Activated CD8-positive, alpha-beta memory T cell treated with anti-CD3 and anti-CD28 coated beads for 1 hour (primary cell): ENCODE measurements around the gene SNORC.

Source experiments
- DNase-seq, 2 donors: peaks; one replicate each; pipeline ENCODE4 v3.0.0-alpha.2; 2020; ENCODE audit warnings: low read depth in 1 of 2; ENCODE audit errors: extremely low read depth in 1 of 2

The SNORC gene

GRCh38 chr2:232882505-232883115, 12.5 kb downstream of the SNORC start:
- DNase-seq, result no peak

DNA sequence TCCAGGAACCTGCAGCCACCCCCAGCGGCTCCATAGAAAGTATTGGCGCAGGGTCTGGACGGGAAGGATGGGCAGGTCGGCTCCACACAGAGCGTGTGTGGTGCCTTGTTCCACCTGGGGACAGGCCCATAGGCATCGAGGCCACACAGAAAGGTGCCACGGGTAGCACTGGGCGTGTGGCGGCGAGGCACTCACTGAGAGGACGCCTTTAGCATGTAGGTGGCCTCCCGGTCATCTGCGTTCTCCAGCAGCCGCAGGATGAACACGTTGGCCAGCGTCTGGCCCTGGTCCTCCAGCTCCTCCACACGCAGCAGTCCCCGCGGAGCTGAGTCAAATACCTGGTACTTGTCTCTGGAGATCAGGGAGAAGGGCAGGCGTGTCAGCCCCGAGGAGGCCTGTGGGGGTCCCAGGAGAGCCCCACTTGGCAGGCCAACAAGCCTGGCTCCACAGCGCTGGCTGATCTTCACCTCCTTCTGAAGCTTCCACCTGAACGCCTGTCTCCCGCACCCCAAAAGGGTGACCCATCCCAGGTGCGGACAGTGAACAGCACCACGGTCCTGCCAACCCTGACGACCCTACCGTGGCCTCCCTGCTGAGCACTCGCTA, 13.2 kb downstream of the SNORC start:
- DNase-seq, result no peak

DNA sequence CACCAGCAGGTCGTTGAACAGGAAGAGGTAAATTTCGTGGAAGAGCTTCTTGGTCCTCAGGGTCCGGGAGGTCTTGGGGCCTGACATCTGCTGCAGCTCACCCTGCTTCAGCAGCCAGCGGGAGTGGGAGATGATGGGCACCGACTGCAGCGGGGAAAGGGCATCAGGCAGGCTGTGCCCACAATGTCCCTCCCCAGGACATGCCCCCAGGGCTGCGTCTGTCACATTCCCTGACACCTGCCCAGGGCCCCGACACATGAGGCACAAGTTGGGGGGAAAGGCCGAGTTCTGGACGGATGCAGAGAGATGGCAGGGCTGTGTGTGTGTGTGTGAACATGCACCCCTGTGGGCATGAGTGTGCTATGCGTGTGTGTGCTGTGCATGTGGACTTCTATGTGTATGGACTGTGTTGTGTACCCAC, 13.9 kb downstream of the SNORC start:
- no peak for DNase-seq

- DNase-seq, result no peak
Measured at GRCh38 chr2:232884549-232885263, 14.6 kb downstream of the SNORC start.

GRCh38 chr2:232885264-232885961, 15.3 kb downstream of the SNORC start:
- no peak for DNase-seq

DNA sequence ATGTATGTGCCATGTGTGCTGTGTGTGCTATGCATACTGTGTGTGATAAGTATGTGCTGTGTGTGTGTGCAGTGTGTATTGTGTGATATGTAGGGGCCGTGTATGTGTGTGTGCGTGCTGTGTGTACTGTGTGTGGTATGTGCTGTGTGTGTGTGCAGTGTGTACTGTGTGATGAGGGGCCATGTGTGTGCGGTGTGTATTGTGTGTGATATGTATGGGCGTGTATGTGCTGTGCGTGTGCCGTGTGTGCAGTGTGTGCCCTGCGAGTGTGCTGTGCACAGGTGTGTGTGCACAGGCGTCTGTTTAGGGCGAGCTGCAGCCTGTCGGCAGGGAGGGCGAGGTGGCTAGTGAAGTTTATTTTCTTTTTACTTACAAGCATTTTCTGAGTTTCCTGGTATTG, 16.1 kb downstream of the SNORC start:
- DNase-seq, result no peak

DNA sequence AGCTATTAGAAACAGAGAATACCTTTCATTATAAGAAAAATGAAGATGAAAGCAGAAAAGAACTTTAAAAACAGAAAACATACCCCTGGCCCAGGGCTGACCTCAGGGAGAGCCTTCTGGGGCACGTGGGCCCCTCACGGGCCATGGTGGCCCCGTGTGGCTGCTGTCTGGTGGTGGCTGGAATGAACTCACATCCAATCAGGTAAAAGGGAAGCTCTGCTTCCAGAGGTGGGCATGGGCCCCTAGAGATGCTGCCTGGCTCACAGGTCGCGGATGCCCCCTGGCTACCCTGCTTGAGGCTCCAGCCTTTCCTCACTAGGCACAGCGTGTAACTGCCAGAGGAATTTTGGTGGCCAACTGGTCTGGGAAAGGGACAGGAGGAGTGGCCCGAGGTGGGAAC, 16.6 kb downstream of the SNORC start:
- DNase-seq, result no peak

GRCh38 chr2:232887171-232887850, 17.2 kb downstream of the SNORC start:
- no peak for DNase-seq

GRCh38 chr2:232888099-232888836, 18.2 kb downstream of the SNORC start:
- no peak for DNase-seq

DNA sequence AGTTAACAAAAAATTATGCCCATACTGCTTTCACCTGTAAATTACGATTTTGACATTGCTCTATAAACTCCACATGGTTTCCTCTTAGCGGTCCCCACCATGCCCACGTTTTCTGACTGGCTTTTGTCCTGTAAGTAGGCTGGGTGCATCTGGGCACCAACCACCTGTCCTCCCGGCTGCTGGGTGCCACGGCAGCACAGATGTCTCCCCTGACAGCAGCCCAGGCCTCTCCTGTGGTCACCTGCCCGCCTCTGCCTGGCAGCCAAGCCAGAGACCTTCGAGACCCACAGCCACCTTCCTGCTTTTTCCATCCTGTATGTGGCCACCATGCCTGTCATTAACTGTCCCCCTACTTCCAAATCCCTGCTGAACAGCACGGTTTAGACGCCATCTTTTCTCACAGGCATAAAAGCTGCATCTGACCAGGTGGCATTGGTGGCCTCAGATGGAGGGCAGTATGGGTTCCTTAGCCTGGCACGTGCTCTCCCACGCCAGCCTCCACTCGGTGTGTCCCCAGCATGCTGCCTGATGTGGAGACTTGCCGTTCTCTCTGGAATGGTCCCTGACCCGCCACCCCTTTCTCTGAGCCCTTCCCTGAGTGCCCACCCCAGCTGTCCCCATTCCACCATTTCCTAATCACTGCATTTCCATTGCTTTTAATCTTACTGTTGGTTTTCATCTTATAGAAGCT, 18.9 kb downstream of the SNORC start:
- no peak for DNase-seq

DNA sequence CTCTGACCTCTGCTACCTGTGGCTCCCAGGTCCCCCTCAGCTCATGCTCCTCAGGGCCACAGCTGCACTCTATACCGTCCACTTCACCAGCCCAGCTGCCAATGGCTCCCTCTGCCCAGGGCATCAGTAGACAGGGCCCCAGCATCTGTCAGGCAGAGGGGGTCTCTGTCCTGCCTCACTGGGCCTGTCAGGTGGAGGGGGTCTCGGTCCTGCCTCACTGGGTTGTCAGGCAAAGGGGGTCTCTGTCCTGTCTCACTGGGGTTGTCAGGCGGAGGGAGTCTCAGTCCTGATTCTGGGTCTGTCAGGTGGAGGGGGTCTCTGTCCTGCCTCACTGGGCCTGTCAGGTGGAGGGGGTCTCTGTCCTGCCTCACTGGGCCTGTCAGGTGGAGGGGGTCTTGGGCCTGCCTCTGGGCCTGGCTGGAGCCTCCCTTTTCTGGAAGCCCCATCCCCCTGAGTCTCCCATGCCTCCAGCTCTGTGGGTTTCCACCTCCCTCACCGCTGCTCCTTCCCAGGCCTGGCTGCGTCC, 19.9 kb downstream of the SNORC start:
- no peak for DNase-seq

DNA sequence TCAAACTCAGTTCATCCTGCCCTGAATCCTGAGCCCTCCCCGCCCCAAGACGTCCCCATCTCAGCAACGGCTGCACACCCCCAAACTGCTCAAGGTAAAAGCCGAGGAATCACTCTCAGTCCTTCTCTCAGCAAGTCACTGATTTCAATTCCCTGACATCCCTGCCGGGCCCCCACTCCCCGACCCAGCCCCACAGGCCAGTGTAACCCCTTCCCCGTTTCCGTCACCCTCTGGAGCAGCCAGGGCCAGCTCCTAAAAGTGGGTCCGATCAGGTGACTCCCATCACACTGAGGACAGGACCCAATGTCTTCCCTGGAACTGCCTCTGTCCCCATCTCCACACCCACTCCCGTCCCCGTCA, 20.5 kb downstream of the SNORC start:
- no peak for DNase-seq

GRCh38 chr2:232890896-232891601, 21.0 kb downstream of the SNORC start:
- no peak for DNase-seq

DNA sequence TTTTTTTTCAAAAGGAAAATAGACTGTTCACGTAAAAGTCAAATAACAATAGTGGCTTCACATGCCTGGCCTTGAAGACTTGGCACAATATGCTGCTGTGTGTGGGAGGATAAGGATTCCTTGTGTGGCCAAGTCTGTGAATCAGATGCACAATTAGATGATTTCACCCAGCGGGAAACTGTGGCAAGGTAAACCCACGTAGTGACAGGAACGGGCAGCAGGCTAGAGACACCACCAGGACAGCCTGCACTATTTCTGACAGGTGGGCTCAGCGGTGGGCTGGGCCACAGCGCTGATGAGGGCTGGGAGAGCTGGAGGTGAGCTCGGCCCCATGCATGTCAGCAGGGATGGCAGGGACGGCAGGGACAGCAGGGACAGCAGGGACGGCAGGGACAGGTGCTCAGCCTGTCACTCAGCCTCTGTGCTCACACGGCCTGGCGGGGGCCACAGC, 21.6 kb downstream of the SNORC start:
- DNase-seq, result no peak

- DNase-seq, result no peak
Measured at GRCh38 chr2:232892221-232892620, 22.2 kb downstream of the SNORC start.

DNA sequence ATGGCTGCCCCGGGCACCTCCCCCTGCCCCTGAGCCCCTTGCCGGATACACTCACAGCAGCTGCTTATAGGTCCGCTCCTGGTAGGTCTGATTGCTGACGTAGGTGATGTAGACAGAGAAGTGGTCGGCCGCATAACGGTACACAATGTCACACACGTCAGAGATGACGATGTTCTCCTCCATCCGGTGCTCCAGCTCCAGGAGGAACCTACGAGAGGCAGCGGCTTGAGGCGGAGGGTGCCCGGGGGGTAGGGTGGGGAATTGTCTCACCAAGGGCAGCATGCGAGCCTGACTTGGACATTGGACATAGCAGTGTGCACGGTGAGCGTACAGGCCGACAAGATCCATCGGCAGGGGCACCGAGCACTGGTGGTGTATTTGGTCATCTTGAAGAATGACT, 22.8 kb downstream of the SNORC start:
- no peak for DNase-seq

GRCh38 chr2:232893834-232894233, 23.8 kb downstream of the SNORC start:
- DNase-seq, result no peak

GRCh38 chr2:232894251-232894650, 24.2 kb downstream of the SNORC start:
- no peak for DNase-seq

GRCh38 chr2:232894746-232895145, 24.7 kb downstream of the SNORC start:
- DNase-seq, result no peak
